DMS 273 treated with DMSO at 0.1 percent for 48 hours (cell line): Measurements from ENCODE around the gene SLC9C1.

Experiments used
- DNase-seq: peaks from one replicate; lab custom pipeline; 2025; lab: John Stamatoyannopoulos, UW

SLC9C1 gene

GRCh38 chr3:112111785-112112402 lies 182.1 kb downstream of the SLC9C1 start:
- peak; percentile 18 for DNase-seq

GRCh38 chr3:112109322-112109721 lies 184.7 kb downstream of the SLC9C1 start:
- no peak for DNase-seq

GRCh38 chr3:112104774-112105173 lies 189.2 kb downstream of the SLC9C1 start:
- DNase-seq, result no peak

- no peak for DNase-seq
Measured at GRCh38 chr3:112101916-112102315, 192.1 kb downstream of the SLC9C1 start.

GRCh38 chr3:112097378-112097777 lies 196.6 kb downstream of the SLC9C1 start:
- DNase-seq, result peak; percentile 56

- DNase-seq, result no peak
Measured at GRCh38 chr3:112096176-112096575, 197.8 kb downstream of the SLC9C1 start.

- DNase-seq, result no peak
Measured at GRCh38 chr3:112095731-112096130, 198.3 kb downstream of the SLC9C1 start.

GRCh38 chr3:112093180-112093522 lies 200.9 kb downstream of the SLC9C1 start:
- no peak for DNase-seq

GRCh38 chr3:112092496-112093179 lies 201.4 kb downstream of the SLC9C1 start:
- DNase-seq, result no peak

GRCh38 chr3:112090887-112091586 lies 203.0 kb downstream of the SLC9C1 start:
- no peak for DNase-seq
